PC-9 (cell line): ENCODE results near the gene GLI1. TPM values are rescaled to one million over a fixed set of nuclear protein-coding genes. Genes with fewer than 3 reads are reported as not detected.

ENCODE experiments used
- BruUV-seq: library from RNA; stranded (reverse); fragments of 400-500 nt; replicated peaks from 2 replicates; lab custom pipeline; 2021; lab: Mats Ljungman, UMichigan
- CTCF ChIA-PET: fragments of 300-600 bp; sonication (Branson Sonifier 250); formaldehyde crosslinking; loops from one replicate; lab custom pipeline; 2022; ENCODE audit warnings: antibody characterized with exemption; lab: Charles Lee
- POLR2A ChIA-PET: fragments of 300-600 bp; sonication (Branson Sonifier 250); formaldehyde crosslinking; loops from one replicate; lab custom pipeline; 2022; ENCODE audit warnings: antibody characterized with exemption; ENCODE audit not compliant: unreplicated experiment; lab: Charles Lee
- DNase-seq, 2 experiments: peaks; one replicate each; pipeline versions ENCODE4 v3.0.0 to v3.0.0-alpha.2; 2015 to 2022; ENCODE audit warnings: mixed read lengths in 1 of 2
- H2AFZ ChIP-seq: fragments of 200-600 bp; sonication (generic); 2 replicates; pipeline ENCODE4 v1.8.1; 2017; ENCODE audit warnings: antibody characterized with exemption
- H3F3A ChIP-seq: fragments of 200-600 bp; sonication (generic); 2 replicates; pipeline ENCODE4 v1.8.1; 2017; ENCODE audit warnings: antibody characterized with exemption, mild to moderate bottlenecking, low read depth; ENCODE audit not compliant: insufficient read depth
- H3K27ac ChIP-seq: fragments of 200-600 bp; sonication (generic); 2 replicates; pipeline ENCODE4 v1.6.1; 2016; ENCODE audit warnings: mixed run types
- H3K27me3 ChIP-seq: fragments of 200-600 bp; sonication (generic); 2 replicates; pipeline ENCODE4 v1.6.1; 2016; ENCODE audit warnings: low read depth, mixed run types; ENCODE audit not compliant: insufficient read depth
- H3K36me3 ChIP-seq: fragments of 200-600 bp; sonication (generic); 2 replicates; pipeline ENCODE4 v1.6.1; 2016; ENCODE audit warnings: low read depth, mixed run types
- H3K4me1 ChIP-seq: fragments of 200-600 bp; sonication (generic); replicated peaks from 2 replicates; pipeline ENCODE4 v1.6.1; 2016; ENCODE audit warnings: mixed run types; ENCODE audit not compliant: insufficient read depth
- H3K4me2 ChIP-seq: fragments of 200-600 bp; sonication (generic); 2 replicates; pipeline ENCODE4 v1.6.1; 2017; ENCODE audit warnings: mixed run types
- H3K4me3 ChIP-seq: fragments of 200-600 bp; sonication (generic); 2 replicates; pipeline ENCODE4 v1.6.1; 2016; ENCODE audit warnings: mixed run types
- H3K79me2 ChIP-seq: fragments of 200-600 bp; sonication (generic); 2 replicates; pipeline ENCODE4 v1.6.1; 2017; ENCODE audit warnings: low read depth, mixed run types
- H3K9me2 ChIP-seq: fragments of 200-600 bp; sonication (generic); 2 replicates; pipeline ENCODE4 v1.8.1; 2017; ENCODE audit warnings: mild to moderate bottlenecking; ENCODE audit not compliant: insufficient read depth
- H3K9me3 ChIP-seq: fragments of 200-600 bp; sonication (generic); 2 replicates; pipeline ENCODE4 v1.8.1; 2016; ENCODE audit warnings: low read depth; ENCODE audit not compliant: insufficient read depth
- H4K20me1 ChIP-seq: fragments of 200-600 bp; sonication (generic); 2 replicates; pipeline ENCODE4 v1.8.1; 2017; ENCODE audit not compliant: insufficient read depth
- CTCF ChIP-seq: fragments of 200-600 bp; sonication (generic); conservative IDR thresholded peaks from 2 replicates; pipeline ENCODE4 v1.6.1; 2017; ENCODE audit warnings: mixed run types, antibody characterized with exemption, mild to moderate bottlenecking, moderate library complexity
- EZH2 ChIP-seq: fragments of 200-600 bp; sonication (generic); IDR thresholded peaks from 2 replicates; pipeline ENCODE4 v1.8.0; 2017; ENCODE audit warnings: antibody characterized with exemption, low read depth
- intact Hi-C: fragments of 100-400 bp; cut with micrococcal nuclease; formaldehyde crosslinking; loops from one replicate; pipeline ENCODE4 v1.10.0; 2022; ENCODE audit not compliant: unreplicated experiment
- total RNA-seq: library from RNA; stranded (reverse); gene quantifications from 2 replicates; pipeline ENCODE4 v1.2.3, GENCODE V29; 2021

The GLI1 gene
- total RNA-seq, 1 experiment from 2014 or later: not detected

GRCh38 chr12:57465030-57465746 is 5.6 kb downstream of the GLI1 start:
- ChIA-PET POLR2A (no interaction called here), CTCF (no interaction called here)
- DNase-seq: no peak
- Histone ChIP-seq H3K4me2 (no peak overlapping the region), H3F3A (no peaks in the 10 kb centered on the region), H3K9me3 (no peaks in the 10 kb centered on the region), H3K36me3 (no peaks in the 10 kb centered on the region), H2AFZ (no peak overlapping the region), H3K27me3 (peaks cover 88% of the 10 kb centered on the region), H3K4me1 (peaks cover 8% of the 10 kb centered on the region; the same call in 1 of the 2 replicates), H3K27ac (no peak overlapping the region), H3K9me2 (no peaks in the 10 kb centered on the region), H4K20me1 (no peaks in the 10 kb centered on the region), H3K79me2 (no peaks in the 10 kb centered on the region), H3K4me3 (no peak overlapping the region)
- BruUV-seq: no TSS peak
- no peak for TF ChIP-seq CTCF
- TF ChIP-seq EZH2: no peak
- intact Hi-C loops: no loop called here

- Histone ChIP-seq H3K27me3 (peaks cover 88% of the 10 kb centered on the region), H3K4me3 (no peak overlapping the region), H3K4me2 (no peak overlapping the region), H3K9me2 (no peaks in the 10 kb centered on the region), H3K4me1 (peaks cover 6% of the 10 kb centered on the region; the same call in 1 of the 2 replicates), H3K79me2 (no peaks in the 10 kb centered on the region), H3K27ac (no peak overlapping the region), H3K36me3 (no peaks in the 10 kb centered on the region), H3F3A (no peaks in the 10 kb centered on the region), H3K9me3 (no peaks in the 10 kb centered on the region), H2AFZ (no peak overlapping the region), H4K20me1 (no peaks in the 10 kb centered on the region)
- BruUV-seq: no TSS peak
- TF ChIP-seq CTCF: no peak
- ChIA-PET CTCF (no interaction called here), POLR2A (no interaction called here)
- intact Hi-C loops: no loop called here
- DNase-seq: no peak
Measured at GRCh38 chr12:57465747-57466505, 6.3 kb downstream of the GLI1 start.

- peaks cover 96% of the 10 kb centered on the region for H3K27me3 ChIP-seq
- H3K79me2 ChIP-seq: no peaks in the 10 kb centered on the region
- no peak overlapping the region for H2AFZ ChIP-seq
- no peaks in the 10 kb centered on the region for H4K20me1 ChIP-seq
- H3K4me2 ChIP-seq: no peak overlapping the region
- ChIA-PET CTCF (no interaction called here), POLR2A (no interaction called here)
- H3K9me2 ChIP-seq: no peaks in the 10 kb centered on the region
- no peaks in the 10 kb centered on the region for H3K4me1 ChIP-seq
- intact Hi-C loops: no loop called here
- no TSS peak for BruUV-seq
- no peak overlapping the region for H3K4me3 ChIP-seq
- TF ChIP-seq EZH2 (no peak), CTCF (no peak)
- no peaks in the 10 kb centered on the region for H3K36me3 ChIP-seq
- no peak overlapping the region for H3K27ac ChIP-seq
- H3F3A ChIP-seq: no peaks in the 10 kb centered on the region
- no peaks in the 10 kb centered on the region for H3K9me3 ChIP-seq
- no peak for DNase-seq
Measured at GRCh38 chr12:57467212-57467874, 7.8 kb downstream of the GLI1 start.
